H7 (cell line): Measurements from ENCODE around the gene ENTREP1. TPM values are rescaled to one million over a fixed set of nuclear protein-coding genes. Genes with fewer than 3 reads are reported as not detected.
"Not testable (repeated sequence)": the region's sequence is repeated elsewhere in the genome, so short reads cannot be mapped to it uniquely, and the experiment has no call there.

Source experiments
- DNase-seq: peaks from one replicate; pipeline ENCODE4 v3.0.0; 2012
- H3K27me3 ChIP-seq: 2 replicates; pipeline ENCODE4 v1.6.0; 2011; ENCODE audit warnings: mild to moderate bottlenecking, low read length; ENCODE audit not compliant: control insufficient read depth, insufficient read depth
- H3K36me3 ChIP-seq: replicated peaks from 2 replicates; pipeline ENCODE4 v1.5.1; 2011; ENCODE audit warnings: low read length; ENCODE audit not compliant: control insufficient read depth, insufficient read depth
- H3K4me3 ChIP-seq: 2 replicates; pipeline ENCODE4 v1.5.1; 2011; ENCODE audit warnings: low read depth, mild to moderate bottlenecking, control low read depth, low read length, moderate library complexity; ENCODE audit not compliant: insufficient read depth
- total RNA-seq: library from RNA; depleted of rRNA; stranded (reverse); fragments of >200 nt; shearing (Covaris generic); gene quantifications from 2 replicates; pipeline ENCODE4 v1.2.3, GENCODE V29; 2014

ENTREP1 gene
- total RNA-seq, 1 experiment from 2014 or later, result 8.6 TPM

DNA sequence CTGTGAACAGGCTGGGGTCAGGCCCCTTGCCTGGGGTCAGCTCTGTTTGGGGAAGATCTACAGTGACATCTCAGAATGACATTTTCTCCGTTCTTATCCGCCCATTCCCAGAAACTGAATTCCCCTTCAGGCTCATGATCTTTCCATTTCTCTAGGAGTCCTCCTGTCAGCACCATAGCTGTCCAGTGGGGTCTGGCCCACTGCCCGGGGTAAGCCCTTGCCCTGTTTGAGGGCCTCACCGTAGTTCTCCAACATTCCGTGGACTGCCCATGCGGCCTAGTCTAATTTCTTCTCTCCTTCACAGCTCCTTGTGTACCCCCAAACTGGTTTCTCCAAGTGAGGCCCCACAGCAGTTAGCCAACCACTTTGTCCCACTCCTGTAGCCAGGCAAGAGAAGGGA lies 68.4 kb downstream of the ENTREP1 start:
- no peak for DNase-seq
- H3K27me3 ChIP-seq, result no peaks in the 10 kb centered on the region
- H3K36me3 ChIP-seq, result peaks cover 3% of the 10 kb centered on the region
- H3K4me3 ChIP-seq, result no peak overlapping the region

DNA sequence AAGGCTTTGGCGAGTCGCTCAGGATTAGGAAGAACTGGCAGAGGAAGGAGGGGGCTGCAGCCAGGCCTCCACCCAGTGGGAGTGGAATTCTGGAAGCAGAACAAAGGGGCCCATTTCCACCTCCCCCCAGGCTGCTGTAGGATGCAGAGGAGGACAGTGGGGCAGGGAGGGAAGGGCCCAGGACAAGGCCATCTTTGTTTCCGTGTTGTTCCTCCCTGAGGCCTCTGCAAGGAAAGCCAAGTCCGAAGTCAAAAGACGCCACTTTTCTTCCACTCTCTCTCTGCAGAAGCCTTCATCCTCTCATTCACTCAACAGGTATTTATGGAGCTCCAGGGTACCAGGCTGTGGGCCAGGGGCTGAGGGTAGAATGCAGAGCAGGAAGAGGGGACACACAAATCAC lies 70.7 kb downstream of the ENTREP1 start:
- H3K4me3 ChIP-seq, result no peak overlapping the region
- peaks cover 1% of the 10 kb centered on the region for H3K36me3 ChIP-seq
- no peak for DNase-seq
- no peaks in the 10 kb centered on the region for H3K27me3 ChIP-seq

DNA sequence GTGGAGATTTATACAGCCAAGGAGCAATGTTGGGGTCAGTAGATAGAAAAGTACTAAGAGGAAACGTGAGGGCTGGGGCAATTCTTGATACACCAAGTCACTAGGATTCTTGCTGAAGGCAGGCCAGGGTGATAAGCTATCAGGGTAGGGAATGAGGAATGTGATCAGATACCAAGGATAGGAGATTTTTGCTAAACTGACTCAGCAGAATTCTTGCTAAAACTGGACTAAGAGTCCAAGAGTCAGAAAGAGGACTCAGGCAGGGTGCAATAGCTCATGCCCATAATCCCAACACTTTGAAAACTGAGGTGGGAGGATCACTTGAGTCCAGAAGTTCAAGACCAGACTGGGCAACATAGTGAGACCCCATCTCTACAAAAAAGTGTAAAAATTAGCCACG lies 71.7 kb downstream of the ENTREP1 start:
- no peak for DNase-seq
- peaks cover under 1% of the 10 kb centered on the region for H3K36me3 ChIP-seq
- no peaks in the 10 kb centered on the region for H3K27me3 ChIP-seq
- no peak overlapping the region for H3K4me3 ChIP-seq

DNA sequence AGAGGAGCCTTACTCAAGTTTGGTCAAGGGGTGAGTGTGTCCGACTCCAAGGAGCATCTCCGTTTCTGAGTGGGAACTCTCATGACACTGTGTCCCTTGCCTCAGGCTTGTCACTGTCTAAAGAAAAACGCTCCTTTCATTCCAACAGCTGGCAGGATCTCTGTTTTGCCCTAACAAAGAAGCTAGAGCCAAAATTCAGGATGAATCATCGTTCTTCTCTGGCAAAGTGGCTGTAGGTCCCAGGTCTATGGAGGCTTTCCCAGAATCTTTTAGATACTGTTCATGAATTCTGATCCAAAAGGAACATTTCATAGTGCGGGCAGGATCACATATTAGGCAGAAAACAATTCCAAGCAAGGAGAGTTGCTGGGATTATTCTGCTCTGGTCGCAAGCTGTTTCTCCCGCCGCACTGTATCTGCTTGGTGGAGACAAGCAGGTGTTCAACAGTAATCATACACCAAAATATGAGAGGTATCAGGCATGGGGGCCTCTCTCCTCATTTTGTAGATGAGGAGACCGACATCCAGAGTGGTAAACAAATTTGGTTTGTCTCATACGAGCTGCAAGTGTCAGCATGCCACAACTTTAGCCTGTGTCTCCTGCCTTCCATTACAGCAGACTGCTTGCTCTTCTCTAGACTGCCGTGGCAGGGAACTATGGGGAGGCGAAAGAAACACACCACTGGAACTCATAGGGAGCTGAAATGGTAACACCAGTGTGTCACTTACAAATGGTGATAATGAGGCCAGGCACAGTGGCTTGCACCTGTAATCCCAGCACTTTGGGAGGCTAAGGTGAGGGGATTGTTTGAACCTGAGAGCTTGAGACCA lies 72.6 kb downstream of the ENTREP1 start:
- no peak for DNase-seq
- H3K36me3 ChIP-seq, result no peaks in the 10 kb centered on the region
- no peak overlapping the region for H3K4me3 ChIP-seq
- no peaks in the 10 kb centered on the region for H3K27me3 ChIP-seq

DNA sequence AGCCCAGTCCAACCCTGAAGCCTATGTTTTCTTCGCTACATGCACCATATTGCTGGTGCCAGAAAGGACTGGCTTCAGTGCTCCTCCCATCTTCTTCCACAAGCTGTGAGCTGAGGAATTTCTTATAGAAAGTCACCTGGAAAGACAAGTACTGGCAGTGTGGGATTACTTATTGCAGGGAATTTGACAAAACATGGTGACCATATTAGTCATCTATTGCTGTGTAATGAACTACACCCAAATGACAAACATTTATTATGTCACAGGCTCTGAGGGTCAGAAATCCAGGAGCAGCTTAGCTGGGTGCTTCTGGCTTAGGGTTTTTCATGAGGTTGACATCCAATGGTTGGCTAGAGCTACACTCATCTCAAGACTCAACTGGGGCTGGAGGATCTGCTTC lies 75.5 kb downstream of the ENTREP1 start:
- Histone ChIP-seq H3K36me3 (no peaks in the 10 kb centered on the region), H3K4me3 (no peak overlapping the region), H3K27me3 (no peaks in the 10 kb centered on the region)
- no peak for DNase-seq

- H3K4me3 ChIP-seq, H3K36me3 ChIP-seq, DNase-seq, H3K27me3 ChIP-seq: not testable (repeated sequence)
Measured at GRCh38 chr9:69409936-69410335, 84.9 kb downstream of the ENTREP1 start.

- no peak for DNase-seq
- Histone ChIP-seq H3K36me3 (no peaks in the 10 kb centered on the region), H3K4me3 (no peak overlapping the region), H3K27me3 (no peaks in the 10 kb centered on the region)
Measured at GRCh38 chr9:69411246-69411645, 86.2 kb downstream of the ENTREP1 start.

GRCh38 chr9:69411931-69412740 lies 87.1 kb downstream of the ENTREP1 start:
- no peaks in the 10 kb centered on the region for H3K36me3 ChIP-seq
- peak; percentile 64 for DNase-seq
- H3K4me3 ChIP-seq, result no peak overlapping the region
- no peaks in the 10 kb centered on the region for H3K27me3 ChIP-seq

GRCh38 chr9:69412741-69413150 lies 87.7 kb downstream of the ENTREP1 start:
- no peaks in the 10 kb centered on the region for H3K36me3 ChIP-seq
- DNase-seq, result peak; percentile 92
- no peak overlapping the region for H3K4me3 ChIP-seq
- no peaks in the 10 kb centered on the region for H3K27me3 ChIP-seq

DNA sequence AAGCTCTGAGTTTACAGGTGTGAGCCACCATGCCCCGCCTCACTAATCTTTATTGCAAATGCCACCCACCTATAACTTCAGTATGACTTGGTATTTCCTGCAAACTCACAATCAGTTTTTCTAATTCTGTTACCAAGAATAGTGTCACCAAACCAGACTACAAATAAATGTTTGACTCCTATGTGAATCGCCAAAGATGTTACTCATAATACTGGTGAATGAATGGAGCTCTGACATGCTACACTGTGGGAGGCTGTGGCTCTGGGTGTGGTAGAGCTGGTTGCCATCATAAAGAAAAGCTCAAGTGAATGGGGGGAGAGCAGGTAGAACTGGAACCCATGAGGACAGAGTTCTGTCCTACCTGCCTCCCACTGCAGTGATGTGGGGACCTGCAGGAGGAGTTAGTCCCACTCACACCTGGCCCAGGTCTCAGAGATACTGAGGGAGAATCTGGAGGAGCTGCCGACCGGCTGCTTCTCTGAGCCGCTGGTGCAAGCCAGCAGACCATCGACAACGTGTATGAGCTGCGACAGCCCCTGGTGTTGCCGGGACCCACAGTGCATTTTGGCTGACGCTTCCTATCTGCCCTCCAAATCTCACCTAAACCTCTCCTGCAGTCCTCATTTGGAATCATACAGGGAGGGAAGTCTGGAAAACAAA lies 95.7 kb downstream of the ENTREP1 start:
- Histone ChIP-seq H3K4me3 (no peak overlapping the region), H3K36me3 (no peaks in the 10 kb centered on the region), H3K27me3 (no peaks in the 10 kb centered on the region)
- peak; percentile 6 for DNase-seq

GRCh38 chr9:69421908-69422801 lies 97.1 kb downstream of the ENTREP1 start:
- H3K4me3 ChIP-seq, result no peak overlapping the region
- DNase-seq, result peak; percentile 88
- H3K36me3 ChIP-seq, result no peaks in the 10 kb centered on the region
- H3K27me3 ChIP-seq, result no peaks in the 10 kb centered on the region

GRCh38 chr9:69425136-69425801 lies 100.3 kb downstream of the ENTREP1 start:
- H3K36me3 ChIP-seq, result no peaks in the 10 kb centered on the region
- no peaks in the 10 kb centered on the region for H3K27me3 ChIP-seq
- no peak for DNase-seq
- H3K4me3 ChIP-seq, result no peak overlapping the region

- DNase-seq, result no peak
- no peaks in the 10 kb centered on the region for H3K27me3 ChIP-seq
- H3K4me3 ChIP-seq, result no peak overlapping the region
- no peaks in the 10 kb centered on the region for H3K36me3 ChIP-seq
Measured at GRCh38 chr9:69427286-69427685, 102.3 kb downstream of the ENTREP1 start.
